Panc1 (cell line): ENCODE measurements around the gene FAM210B.

Experiments used
- CTCF ChIP-seq: fragments of 450-650 bp; IDR thresholded peaks from 2 replicates; pipeline ENCODE4 v1.5.1; 2017; ENCODE audit warnings: mild to moderate bottlenecking
- POLR2AphosphoS5 ChIP-seq: IDR thresholded peaks from 2 replicates; pipeline ENCODE4 v1.6.1; 2012; ENCODE audit warnings: mild to moderate bottlenecking, low read depth, low read length, moderate library complexity
- REST ChIP-seq, 2 experiments: IDR thresholded peaks; 2 replicates each; pipeline ENCODE4 v1.6.1; 2011 to 2012; ENCODE audit warnings: low read depth in 2 of 2, control low read depth in 1 of 2, low read length in 1 of 2, mild to moderate bottlenecking in 1 of 2, moderate library complexity in 1 of 2; ENCODE audit not compliant: insufficient read depth in 1 of 2
- SIN3A ChIP-seq: IDR thresholded peaks from 2 replicates; pipeline ENCODE4 v1.6.1; 2012; ENCODE audit warnings: low read depth, mild to moderate bottlenecking, low read length, moderate library complexity, borderline replicate concordance; ENCODE audit not compliant: insufficient read depth
- TCF7L2 ChIP-seq: IDR thresholded peaks from 2 replicates; pipeline ENCODE4 v1.6.1; 2011; ENCODE audit warnings: mild to moderate bottlenecking, low read depth, low read length, inconsistent platforms

- TF ChIP-seq CTCF = no peak
- no peak for TF ChIP-seq REST (IDR thresholded peaks at IDR 0.05; ENCODE audit: insufficient read depth in 1 of 2, low read depth in 2 of 2, low read length in 1 of 2)
- no peak for TF ChIP-seq SIN3A
- TF ChIP-seq TCF7L2 = no peak
- no peak for TF ChIP-seq POLR2AphosphoS5
Observed at GRCh38 chr20:56417402-56417801, 58.6 kb downstream of the FAM210B start.
